GM19099 (cell line): ENCODE results near the gene NOLC1.

Experiments
- POLR2A ChIP-seq: IDR thresholded peaks from 3 replicates; pipeline ENCODE4 v1.6.1; 2011; ENCODE audit warnings: low read depth; ENCODE audit not compliant: insufficient read length; ENCODE audit errors: extremely low read depth

Gene NOLC1

GRCh38 chr10:102151774-102152544 is at the start of gene NOLC1:
Gene NOLC1, plus strand, starts transcription at chr10:102152389. Its CDS starts 22 bp downstream, at chr10:102152411.
- TF ChIP-seq POLR2A, result peak; percentile 91

DNA sequence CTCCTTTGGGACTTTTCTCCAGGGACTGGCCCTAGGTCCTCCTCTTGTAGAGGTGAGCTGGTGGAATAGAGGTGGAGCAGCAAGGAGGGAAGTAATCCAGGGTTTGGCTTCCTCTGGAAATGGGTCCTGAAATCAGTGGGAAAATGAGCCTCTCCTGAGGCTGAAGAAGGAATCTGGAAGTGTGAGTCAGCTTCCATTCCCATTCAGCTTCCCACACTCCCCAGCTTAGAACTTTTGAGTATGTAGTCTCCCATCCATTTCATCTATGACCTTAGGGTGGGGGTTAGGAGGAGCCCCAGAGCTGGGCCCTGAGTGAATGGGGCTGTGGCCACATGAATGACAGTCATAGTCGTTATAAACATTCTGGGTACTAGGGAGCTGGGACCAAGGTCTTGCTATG is 49.8 kb upstream of the NOLC1 start:
- no peak for TF ChIP-seq POLR2A

- no peak for TF ChIP-seq POLR2A
These were observed 45.2 kb upstream of the NOLC1 start for GRCh38 chr10:102106998-102107397.

DNA sequence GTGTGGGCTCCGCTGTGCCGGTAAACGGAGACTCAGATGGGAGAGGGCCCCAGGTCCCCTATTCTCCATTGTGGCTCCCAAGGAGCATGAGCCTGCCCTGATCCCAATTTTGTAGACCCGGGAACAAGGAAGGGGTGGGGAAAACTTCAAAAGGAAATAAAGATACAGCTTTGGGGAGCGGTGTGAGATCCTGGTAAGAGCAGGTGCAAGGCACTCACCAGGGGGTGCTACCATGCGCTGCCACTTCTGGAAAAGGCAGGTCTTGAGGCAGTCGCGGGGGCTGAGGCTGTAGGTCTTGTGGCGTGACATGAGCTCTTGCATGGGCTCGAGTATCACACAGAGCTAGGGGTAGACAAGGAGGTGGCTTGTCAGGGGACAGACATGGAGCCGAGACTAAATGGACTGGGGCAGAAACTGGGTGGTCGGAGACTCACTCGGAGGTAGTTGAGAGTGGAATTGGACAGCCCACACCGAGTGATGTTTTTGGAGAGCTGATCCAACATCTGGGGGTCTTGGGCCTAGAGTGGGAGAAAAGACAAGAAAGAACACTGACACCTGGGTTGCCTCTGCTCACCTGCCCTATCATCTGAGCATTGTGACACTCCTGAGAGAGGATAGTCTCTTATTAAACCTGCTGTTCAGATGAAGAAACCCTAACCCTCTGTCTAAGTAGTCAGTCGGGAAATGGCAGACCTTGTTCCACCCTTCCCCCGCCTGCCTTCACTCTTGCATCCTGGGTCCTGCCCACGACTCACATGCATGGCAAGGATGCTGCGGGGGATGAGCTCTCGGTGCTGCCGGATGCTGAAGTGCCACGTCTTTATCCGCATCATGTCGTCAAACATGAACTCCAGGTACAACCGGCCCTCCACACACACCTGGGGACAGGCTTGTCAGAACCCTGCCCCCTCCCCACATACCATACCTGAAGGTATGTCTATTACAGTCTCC is 42.7 kb upstream of the NOLC1 start:
- TF ChIP-seq POLR2A, result no peak

DNA sequence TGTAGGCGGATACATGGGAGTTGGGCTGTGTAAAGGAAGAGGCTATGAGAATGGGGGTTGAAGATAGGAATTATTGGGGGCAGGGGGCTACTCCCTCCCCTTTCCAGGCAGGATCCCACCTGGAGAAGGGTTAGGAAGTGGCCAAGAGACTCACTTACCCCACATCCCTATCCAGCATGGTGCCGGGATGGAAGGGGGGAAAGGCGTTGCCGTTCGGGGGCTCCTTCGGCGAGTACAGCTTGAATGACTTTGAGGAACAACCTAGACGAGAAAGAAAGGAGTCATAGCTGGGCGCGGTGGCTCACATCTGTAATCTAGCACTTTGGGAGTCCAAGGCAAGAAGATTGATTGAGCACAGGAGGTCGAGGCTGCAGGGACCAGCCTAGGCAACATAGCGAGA is 40.9 kb upstream of the NOLC1 start:
- TF ChIP-seq POLR2A, result no peak

GRCh38 chr10:102112210-102112817 is 39.9 kb upstream of the NOLC1 start:
- TF ChIP-seq POLR2A, result no peak

DNA sequence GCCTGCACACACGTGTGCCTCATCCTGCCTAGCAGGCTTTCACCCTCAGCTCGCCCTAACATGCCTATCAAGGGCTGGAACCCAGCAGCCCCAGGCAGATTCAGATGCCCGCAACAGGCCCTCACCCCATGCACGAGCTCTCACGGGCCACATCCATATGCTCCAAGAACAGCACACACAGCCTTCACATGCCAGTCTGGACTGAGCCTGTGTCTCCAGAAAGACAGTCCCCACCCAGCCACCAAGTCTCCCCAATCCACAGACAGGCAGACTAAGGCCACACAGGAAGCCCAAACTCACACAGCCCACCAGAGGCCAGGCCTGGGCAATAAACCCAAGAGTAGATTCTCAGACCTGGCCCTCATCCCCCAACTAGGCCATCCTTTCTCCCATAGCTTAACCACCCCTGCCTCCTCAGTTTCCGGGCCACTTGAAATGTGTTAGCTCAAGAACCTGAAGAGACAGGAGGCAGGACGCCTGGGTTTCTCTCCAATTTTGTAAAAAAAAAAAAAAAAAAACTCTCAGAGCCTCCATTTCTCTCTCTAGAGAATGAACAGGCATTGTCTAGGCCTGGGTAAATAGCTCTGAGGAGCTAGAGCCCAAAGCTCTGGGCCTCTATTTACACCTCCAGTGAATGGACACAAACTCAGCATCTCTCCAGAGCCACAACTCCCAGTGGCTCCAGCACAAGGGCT is 38.8 kb upstream of the NOLC1 start:
- TF ChIP-seq POLR2A, result no peak

DNA sequence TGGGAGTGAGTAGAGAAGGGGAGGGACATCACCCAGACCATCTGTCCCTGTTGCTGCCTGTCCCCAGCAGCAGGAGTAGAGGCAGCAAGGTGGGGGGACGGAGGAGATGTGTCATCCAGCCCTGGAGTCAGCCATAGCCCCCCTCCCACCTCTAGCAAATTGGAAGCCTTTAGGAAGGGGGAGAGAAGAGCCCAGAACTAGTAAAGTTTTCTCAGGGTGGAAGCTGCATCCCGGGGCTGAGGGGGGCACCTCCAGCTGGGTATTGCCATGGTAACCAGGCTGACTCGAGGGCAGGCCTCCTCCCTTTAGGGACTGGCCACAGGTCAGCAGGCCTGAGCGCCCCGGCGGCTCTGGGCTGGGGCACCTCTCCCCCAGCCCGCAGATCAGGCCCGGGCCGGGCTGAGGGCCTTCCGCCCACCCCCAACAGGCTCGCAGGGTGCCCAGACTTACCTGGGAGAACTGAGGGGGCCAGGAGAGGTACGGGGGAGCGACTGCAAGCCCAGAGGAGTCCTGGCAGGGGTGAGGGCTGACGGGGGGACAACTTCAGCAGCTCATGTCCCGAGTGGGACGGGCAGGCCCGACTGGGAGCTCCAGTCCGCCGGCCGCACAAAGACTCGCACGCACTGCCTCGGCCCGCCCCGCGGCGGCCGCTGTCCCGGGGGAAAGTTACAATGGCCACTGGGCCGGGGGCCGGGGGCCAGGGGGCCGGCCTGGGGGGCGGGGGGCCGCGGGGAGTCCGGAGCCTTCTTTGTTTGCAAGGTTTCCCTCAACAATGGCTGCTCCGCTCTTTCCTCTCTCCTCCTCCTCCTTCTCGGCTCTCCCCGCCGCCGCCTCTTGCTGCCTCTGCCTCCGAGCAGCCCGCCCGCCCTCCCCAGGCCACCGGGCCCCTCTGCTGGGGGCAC is 38.0 kb upstream of the NOLC1 start:
- no peak for TF ChIP-seq POLR2A

GRCh38 chr10:102114861-102115618 is 37.1 kb upstream of the NOLC1 start:
- peak; percentile 82 for TF ChIP-seq POLR2A

DNA sequence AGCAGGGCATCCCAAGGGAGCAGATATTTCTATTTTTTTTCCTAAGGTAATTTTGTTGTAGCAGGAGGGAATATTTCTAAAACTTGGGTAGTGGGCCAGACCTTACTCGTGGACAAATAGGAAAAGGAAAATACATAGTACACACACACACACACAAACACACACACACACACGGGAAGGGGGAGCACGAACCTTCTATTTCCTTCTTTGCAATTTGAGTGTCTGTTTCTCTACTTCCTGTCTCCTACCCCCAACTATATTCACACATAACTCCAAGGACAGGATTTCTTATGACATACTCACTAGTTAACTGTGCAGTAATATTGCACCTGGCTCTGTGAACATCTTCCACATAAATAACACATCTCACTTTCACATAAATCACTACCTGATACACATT is 36.4 kb upstream of the NOLC1 start:
- no peak for TF ChIP-seq POLR2A

DNA sequence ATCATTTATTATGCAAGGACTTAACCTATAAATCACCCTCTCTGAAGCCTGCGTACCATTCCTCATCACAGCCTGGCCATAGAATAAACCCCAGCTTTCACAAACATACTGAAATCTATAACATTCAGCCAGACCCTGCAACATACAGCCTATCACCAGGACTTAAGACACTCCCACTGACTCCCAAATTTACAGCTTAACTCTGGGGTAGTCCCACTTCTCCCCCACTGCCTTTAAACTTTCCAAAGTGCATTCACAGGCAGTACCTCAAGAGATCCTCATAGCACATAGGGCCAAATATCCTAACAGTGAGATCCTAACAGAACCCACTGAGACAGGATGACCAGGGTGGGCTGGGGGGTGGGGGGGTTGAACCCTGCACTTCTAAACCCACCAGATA is 35.5 kb upstream of the NOLC1 start:
- no peak for TF ChIP-seq POLR2A

DNA sequence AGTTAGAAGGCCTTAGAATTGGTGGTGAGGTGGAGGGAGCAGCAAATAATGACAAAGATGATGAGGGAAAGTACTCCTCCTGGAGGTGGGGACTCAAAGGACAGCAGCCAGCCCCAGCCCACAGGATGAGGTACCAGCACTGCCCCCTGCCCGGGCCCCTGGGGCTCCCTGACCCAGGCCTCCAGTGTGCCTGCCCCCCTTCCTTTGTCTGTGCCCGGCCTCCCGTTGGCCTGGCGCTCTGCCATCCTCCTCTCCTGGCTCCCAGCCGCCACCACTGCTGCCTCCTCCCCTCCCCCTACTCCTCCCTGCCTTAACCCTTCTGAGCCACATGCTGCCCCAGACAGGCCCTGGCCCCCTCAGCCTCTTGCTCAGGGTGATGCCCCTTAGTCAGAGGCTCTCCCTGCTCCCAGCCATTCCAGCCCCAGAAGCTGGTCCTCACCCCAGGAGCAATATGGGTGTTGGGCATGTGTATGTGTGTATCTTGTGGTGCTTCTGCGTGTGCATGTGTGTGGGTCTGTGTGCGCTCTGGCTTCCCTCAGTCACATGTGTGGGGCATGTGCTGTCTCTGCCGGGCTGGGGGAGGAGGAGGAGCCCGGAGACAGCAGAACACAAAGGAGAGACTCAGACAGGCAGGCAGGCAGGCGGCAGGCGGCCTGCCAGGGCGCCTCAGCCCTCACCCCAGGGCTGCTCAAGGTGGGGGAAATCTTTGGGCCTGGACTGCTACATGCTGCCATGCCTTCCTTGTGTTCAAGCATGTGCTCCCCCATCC is 34.6 kb upstream of the NOLC1 start:
- TF ChIP-seq POLR2A, result no peak
